Activated effector memory CD4-positive, alpha-beta T cell treated with anti-CD3 and anti-CD28 coated beads, Interleukin-2, amount 50 U/mL, for 16 hours (primary cell): Measurements from ENCODE around the gene RNF166.

Experiments used
- DNase-seq: peaks from one replicate; pipeline ENCODE4 v3.0.0-alpha.2; 2020

Gene RNF166

DNA sequence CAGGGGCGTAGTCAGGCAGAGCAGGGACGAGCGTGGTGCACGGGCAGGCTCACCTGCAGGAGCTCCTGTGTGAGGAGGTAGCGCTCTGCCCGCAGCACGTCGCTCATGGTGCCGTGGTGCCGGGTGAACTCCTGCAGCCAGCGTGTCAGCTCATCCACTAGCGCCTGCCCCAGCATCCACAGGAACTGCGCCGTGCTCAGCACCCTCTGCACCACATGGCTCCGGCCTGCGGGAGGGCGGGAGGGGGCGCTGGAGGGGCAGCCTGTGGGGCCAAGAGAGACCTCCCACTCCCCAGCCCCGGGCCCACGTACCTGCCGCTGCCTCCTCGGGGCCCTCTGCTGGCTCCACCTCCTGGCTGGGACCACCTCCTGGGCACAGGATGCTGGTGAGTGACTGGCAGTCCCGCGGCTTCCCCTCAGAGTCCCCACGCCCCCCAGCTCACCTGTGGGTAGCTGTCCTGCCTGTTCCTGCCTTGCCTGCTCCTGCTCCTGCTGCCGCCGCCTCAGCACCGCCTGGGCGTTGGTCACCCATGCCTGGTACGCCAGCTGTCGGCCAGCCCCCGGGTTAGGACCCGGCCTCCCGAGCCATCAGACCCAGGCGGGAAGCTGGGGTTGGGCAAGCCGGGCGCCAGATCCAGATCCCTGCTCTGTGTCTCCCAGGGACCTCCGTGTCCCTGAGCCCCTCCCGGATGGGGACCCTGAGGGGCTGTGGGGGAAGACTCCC, 16.7 kb upstream of the RNF166 start:
- no peak for DNase-seq

DNA sequence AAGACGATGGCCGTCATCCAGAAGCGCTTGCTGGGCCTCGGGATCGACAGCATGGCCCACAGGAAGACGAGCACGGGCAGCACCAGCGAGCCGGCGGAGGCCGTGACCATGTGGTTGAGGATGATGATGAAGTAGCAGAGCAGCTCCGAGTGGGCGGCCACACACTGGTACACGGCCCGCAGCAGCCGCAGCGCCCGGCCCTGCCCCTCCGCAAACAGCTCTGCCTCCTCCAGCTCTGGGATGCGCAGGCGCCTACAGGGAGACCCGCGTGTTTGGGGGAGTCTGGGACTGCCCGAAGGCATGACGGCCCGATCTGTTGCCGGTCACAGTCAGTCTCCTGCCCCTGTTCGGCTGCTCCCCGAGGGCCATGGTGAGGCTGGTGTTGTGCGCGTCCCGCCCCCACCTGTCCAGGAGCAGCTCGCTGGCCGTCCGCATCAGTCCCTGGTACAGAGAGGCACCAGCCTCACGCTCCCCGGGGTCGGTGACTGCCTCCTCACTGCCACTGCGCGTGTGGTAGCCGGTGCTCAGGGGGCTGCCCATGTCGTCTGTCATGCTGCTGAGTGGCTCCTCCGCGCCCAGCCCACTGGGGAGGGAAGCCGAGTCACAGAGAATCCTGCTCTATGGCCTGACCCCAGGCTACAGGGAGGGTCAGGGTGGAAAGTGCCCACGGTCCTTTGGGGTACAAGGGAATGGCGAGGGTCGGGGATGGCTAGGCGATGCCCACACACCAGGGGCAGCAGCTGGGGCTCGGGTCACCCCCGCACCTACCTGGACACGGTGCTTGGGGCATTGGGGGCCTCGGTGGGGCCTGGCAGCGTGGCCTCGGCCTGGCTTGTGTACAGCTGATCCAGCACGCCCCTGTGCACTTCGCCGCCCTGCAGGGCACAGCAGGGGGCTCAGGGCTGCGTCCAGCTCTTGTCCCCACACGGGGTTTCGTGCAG, 15.9 kb upstream of the RNF166 start:
- DNase-seq = no peak

- DNase-seq = no peak
Observed at GRCh38 chr16:88721236-88721635, 15.0 kb upstream of the RNF166 start.

DNA sequence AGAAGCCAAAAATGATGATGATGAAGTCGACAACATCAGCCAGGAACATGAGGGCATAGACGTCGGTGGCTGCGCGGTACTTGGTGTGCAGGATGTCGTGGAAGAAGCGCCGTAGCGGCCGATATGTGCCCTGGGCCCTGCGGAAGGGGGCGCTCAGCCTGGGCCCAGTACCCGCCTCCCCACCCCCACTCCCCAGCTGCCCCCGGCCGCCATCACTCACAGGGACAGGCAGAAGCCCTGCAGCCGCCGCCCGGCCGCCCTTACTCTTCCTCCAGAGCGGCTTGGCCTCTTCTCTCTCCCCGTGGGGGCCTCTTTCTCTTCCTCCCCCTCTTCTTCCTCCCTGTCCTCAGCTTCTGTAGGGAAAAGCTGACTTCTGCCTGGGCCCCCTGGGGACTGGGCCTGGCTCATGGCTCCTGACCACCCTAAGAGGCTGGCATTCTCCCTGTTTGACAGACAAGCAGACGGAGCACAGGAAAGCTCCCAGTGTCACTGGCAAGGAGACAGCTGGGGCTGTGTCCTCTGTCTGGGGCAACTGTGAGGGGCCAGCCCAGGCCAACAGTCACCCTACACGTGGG, 14.3 kb upstream of the RNF166 start:
- no peak for DNase-seq

- no peak for DNase-seq
Observed at GRCh38 chr16:88719933-88720296, 13.7 kb upstream of the RNF166 start.

DNA sequence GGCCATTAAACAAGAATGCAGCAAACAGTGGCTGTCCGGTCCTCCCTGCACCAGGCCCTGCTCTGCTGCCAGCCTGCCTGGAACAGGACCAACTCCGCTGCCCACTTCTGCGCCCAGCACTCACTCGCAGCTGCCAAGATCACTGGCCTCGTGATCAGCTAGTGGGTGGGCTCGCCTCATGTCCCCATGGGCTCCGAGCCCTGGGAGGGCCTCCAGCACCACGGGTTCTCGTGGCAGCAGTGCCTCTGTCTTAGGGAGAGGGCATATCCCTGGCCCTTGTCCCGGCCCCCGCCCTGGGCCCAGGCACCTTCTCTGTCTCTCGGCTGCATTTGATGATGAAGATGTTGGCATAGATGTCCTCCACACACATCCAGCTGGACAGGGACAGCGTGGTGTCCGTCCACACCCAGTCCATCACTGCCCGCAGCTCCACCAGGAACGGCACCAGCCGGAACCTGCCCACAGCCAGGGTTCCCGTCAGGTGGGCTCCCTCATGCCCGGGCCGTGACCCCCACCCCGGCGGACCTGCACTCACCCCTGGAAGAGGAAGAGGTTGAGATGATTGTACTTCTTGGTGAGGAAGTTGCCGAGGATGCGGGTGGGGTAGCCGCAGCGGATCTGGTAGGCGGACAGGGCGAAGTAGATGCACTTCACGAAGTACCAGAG, 13.2 kb upstream of the RNF166 start:
- DNase-seq = no peak

DNA sequence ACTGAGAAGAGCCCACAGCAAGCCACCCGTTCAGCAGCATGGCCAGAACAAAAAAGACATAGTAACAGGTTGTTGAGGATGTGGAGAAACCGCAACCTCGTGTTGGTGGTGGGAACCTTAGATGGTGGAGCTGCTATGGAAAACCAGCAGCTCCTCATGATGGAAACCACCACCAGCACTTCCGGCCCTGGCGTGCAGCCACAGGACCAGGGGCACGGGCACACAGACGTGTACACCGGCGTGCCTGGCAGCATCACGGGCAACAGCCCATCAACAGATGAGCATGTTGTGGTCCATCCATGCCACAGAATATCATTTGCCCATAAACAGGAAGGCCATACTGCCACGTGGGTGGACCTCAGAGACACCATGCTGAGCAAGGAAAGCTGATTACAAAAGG, 12.0 kb upstream of the RNF166 start:
- no peak for DNase-seq

- no peak for DNase-seq
Observed at GRCh38 chr16:88716601-88717001, 10.4 kb upstream of the RNF166 start.

DNA sequence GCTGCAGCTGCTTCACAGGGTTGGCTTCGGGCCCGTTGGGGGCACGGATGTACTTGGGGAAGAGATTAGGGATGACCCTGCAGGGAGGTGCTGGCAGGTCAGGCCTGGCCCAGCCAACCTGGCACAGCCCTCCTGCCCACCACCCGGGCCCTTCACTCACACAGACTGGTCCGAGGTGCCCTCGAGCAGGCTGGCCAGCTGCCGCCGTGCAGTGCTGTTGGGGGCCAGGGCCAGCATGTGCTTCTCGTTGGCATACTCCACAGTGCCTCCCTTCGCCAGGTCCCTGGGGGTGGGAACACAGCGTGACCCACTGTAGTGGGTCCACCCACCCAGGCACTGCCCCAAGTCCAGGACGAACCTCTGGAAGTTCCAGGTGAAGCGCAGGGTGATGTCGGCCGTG, 10.0 kb upstream of the RNF166 start:
- no peak for DNase-seq

DNA sequence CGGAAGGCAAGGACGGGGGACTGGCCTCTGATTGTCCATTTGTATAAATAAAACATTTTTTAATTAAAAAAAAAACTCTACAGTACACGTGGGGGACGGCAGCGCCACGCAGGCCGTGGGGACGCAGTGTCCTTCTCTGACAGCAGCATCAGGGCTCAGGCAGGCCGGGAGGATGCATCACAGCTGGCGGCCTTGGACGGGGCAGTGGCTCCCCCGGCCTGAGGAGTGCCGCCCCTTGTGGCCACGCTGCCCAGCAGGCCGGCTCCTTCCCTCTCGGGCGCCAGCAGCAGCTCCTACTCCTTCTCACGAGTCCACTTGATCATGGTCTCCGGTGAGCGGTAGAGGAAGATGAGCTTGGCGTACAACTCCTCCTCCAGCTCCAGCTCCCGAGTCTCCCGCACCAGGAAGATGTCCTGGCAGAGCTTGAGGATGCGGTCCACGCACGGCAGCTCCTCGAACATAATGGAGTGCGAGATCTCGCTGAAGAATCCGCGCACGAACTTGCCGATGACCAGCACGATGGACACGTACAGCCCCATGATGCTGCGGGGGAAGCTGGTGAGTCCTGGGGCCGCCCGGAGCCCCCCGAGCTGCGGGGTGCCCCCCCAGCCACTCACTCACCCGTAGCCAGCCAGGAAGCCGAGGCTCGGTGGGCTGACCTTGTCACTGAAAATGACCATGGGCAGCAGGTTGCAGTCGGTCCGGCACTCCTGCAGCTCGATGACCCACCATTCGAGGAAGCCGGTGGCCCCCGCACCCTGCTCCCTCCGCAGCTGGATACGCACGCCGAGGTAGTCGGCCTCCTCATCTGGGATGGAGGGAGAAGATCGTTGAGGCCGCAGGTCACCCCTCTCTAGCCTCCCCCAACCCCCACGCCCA, 9.3 kb upstream of the RNF166 start:
- no peak for DNase-seq

GRCh38 chr16:88714420-88715302, 8.5 kb upstream of the RNF166 start:
- DNase-seq = no peak

DNA sequence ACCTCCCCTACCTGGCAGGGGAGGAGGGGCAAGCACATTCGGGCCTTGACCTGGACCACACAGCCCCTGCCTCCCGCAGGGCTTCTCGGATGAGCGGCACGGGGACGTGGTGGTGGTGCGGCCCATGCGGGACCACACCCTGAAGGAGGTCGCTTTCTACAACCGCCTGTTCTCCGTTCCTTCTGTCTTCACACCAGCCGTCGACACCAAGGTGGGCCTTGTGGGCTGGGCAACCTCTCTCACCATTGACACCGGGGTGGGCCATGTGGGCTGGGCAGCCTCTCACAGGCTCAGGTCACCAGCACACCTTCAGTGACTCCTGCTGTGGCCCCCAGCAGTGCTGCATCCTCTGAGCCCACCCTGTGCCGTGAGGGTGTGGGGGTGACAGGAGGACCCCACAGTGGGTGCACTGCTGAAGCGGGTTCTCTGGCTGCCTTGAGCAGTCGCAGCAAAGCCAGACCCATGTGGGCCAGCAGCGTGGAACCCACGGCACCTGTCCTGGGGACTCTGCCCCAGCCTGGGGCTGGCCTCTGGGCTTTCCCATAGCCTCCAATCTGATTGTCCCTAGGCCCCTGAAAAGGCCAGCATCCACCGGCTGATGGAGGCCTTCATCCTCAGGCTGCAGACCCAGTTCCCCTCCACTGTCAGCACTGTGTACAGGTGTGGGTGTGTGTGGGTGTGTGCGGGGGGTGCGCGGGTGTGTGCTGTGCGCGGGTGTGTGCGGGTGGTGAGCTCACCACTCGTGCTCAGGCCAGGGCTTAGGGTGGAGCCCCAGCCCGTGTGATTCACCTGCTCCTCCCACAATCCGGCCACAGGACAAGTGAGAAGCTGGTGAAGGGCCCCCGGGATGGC, 7.6 kb upstream of the RNF166 start:
- DNase-seq = no peak

GRCh38 chr16:88713054-88713453, 6.8 kb upstream of the RNF166 start:
- no peak for DNase-seq

DNA sequence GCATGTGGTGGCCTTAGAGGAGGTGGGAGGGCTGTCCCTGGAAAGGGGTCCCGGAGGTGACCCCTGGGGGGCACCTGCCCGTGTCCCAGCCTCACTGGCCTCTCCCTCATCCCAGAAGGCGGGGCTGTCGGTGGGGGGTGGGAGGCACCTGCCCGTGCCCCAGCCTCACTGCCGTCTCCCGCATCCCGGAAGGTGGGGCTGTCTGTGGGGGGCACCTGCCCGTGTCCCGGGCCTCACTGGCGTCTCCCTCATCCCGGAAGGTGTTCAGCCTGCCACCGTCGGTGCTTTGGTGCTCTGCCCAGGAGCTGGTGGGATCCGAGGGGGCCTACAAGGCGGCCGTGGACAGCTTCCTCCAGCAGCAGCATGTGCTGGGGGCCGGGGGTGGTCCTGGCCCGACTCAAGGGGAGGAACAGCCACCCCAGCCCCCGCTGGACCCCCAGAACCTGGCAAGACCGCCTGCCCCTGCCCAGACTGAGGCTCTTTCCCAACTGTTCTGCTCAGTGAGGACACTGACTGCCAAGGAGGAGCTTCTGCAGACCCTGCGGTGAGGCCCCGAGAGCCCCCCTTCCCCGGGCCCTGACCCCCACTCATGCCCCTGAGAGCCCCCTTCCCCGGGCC, 6.3 kb upstream of the RNF166 start:
- DNase-seq = no peak

DNA sequence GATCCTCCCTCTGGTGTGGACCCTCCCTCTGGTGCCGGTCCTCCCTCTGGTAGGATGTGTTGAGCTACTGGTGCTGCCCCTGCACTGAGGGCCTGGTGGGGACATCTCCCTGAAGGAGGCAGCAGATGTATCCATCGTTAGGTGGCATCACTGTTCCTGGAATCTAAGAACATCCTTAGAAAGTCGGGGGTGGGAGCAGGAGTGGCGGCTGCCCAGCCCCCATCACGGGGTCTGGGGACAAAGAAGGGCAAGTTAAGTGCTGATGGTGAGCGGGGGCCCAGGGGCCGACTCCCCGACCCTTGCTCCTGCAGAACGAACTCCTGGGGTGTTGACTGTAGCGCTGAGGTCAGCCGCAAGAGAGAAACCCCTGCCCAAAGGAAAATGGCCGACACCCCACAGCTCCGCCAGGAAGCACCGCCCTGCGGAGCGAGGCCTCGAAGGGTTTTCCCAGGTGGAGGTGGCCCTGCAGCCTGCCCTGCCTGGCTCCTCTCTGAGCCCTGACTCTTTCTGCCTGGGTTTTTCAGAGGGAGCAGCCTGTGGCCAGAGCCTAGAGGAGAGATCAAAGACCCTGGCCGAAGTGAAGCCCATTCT, 5.6 kb upstream of the RNF166 start:
- no peak for DNase-seq

GRCh38 chr16:88710556-88710955, 4.3 kb upstream of the RNF166 start:
- DNase-seq = no peak

GRCh38 chr16:88706965-88707826, 988 bp upstream of the RNF166 start:
- no peak for DNase-seq

DNA sequence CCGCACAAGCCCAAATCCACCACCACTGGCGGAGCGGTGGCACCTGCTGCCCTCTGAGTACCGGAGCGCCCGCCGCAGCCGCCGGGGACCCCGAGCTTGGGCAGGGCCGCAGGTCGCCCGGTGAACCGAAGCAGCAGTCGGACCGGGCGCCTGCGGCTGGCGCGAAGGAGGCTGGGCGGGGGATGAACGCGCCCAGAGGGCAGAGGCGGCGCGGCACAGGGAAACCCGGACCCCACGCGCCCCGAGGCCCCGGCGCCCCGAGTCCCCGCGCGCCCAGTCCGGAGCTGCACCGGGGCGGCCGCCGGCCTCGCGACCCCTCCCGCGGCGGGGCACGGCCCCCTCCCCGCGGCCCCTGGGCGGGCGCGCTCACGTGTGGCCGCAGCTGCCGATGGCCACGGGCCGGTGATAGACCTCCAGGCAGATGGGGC, 393 bp downstream of the RNF166 start:
- peak; percentile 74 for DNase-seq
